ENCODE data around the gene SFT2D3. TPM values are rescaled to one million over a fixed set of nuclear protein-coding genes. Genes with fewer than 3 reads are reported as not detected.

The SFT2D3 gene
- total RNA-seq, 1 donor from 2014 or later, result 7.4 TPM

DNA sequence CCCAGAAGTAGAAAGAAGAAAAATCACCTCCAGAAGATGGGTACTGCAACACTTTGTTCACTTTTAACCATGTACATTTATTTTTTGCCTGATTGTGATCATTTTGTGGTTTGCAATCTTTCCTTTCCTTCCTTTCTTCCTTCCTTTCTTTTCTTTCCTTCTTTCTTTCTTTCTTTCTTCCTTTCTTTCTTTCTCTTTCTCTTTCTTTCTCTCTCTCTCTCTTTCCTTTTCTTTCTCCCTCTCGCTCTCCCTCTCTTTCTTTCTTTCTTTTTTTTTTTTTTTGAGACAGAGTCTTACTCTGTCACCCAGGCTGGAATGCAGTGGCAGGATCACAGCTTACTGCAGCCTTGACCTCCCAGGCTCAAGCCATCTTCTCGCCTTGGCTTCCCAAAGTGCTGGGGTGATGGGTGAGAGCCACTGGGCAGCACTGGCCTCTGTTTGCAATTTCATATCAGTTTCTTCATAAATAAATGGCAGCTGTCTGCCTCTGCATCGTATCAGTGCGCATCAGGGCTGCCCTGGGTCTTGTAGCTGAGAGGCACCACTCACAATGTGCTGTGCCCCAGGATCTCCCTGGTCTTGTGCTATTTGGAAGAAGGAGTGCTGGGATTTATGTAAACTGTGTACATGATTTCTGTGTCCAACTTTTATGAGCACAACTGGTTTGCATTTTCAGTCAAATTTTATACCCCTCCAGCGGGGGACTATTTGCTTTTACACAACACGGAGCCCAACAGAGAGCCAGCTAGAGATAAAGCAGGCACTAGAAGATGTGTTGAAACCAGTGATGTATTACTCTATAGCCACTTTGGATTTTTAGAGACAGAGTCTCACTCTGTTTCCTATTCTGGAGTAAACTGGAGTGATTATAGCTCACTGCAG, 19.1 kb upstream of the SFT2D3 start:
- no peaks in the 10 kb centered on the region for H3K36me3 ChIP-seq
- no peak overlapping the region for H3K4me3 ChIP-seq
- no peak for ATAC-seq
- intact Hi-C loops (cut with DNase I), result no loop called here
- no peaks in the 10 kb centered on the region for H3K9me3 ChIP-seq
- H3K27me3 ChIP-seq (ENCODE audit: low read depth), result no peaks in the 10 kb centered on the region
- TF ChIP-seq, protein P1, sequence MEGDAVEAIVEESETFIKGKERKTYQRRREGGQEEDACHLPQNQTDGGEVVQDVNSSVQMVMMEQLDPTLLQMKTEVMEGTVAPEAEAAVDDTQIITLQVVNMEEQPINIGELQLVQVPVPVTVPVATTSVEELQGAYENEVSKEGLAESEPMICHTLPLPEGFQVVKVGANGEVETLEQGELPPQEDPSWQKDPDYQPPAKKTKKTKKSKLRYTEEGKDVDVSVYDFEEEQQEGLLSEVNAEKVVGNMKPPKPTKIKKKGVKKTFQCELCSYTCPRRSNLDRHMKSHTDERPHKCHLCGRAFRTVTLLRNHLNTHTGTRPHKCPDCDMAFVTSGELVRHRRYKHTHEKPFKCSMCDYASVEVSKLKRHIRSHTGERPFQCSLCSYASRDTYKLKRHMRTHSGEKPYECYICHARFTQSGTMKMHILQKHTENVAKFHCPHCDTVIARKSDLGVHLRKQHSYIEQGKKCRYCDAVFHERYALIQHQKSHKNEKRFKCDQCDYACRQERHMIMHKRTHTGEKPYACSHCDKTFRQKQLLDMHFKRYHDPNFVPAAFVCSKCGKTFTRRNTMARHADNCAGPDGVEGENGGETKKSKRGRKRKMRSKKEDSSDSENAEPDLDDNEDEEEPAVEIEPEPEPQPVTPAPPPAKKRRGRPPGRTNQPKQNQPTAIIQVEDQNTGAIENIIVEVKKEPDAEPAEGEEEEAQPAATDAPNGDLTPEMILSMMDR (IDR thresholded peaks at IDR 0.05), result no peak
- H3K27ac ChIP-seq, result peak overlapping the region; percentile 36
- no peak for DNase-seq
- H3K4me1 ChIP-seq, result peaks cover 20% of the 10 kb centered on the region

DNA sequence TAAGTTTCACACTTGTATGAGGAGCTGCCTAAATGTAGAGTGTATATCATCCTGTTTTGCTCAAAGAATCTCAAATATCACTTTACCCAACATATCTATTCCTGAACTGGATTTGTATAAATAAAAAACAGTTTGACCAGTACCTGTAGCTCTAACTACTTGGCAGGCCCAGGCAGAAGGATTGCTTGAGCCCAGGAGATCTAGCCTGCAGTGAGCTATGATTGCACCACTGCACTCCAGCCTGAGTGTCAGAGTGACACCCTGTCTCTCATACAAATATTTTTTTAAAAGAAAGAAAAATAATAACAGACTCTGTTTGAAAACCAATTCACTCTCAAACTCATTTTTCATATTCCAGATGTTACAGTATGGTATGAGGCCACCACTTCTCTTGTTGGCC, 18.2 kb upstream of the SFT2D3 start:
- no peak for ATAC-seq
- Histone ChIP-seq H3K4me1 (peaks cover 20% of the 10 kb centered on the region), H3K9me3 (no peaks in the 10 kb centered on the region), H3K4me3 (no peak overlapping the region), H3K27ac (no peak overlapping the region), H3K27me3 (ENCODE audit: low read depth) (no peaks in the 10 kb centered on the region), H3K36me3 (no peaks in the 10 kb centered on the region)
- DNase-seq, result no peak
- TF ChIP-seq, protein P1 (IDR thresholded peaks at IDR 0.05), result no peak
- intact Hi-C loops (cut with DNase I), result no loop called here

DNA sequence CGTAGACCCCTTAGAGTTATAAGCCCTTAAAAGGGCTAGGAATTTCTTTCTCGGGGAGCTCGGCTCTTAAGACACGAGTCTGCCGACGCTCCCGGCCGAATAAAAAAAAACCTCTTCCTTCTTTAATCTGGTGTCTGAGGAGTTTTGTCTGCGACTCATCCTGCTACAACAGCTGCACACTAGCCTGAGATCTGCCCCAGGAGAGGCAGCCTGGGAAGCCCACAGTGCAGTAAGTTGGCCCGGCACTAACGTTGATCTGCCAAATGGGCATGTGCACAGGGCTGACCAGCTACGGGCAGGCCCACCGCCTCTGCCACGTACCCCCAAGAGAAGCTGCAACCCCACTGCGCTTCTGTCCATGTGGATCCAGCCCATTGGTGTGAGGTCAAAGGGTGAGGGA, 17.5 kb upstream of the SFT2D3 start:
- Histone ChIP-seq H3K27me3 (ENCODE audit: low read depth) (no peaks in the 10 kb centered on the region), H3K4me3 (no peak overlapping the region), H3K36me3 (no peaks in the 10 kb centered on the region), H3K9me3 (no peaks in the 10 kb centered on the region), H3K4me1 (peaks cover 20% of the 10 kb centered on the region), H3K27ac (no peak overlapping the region)
- DNase-seq (no peak), ATAC-seq (no peak)
- intact Hi-C loops (cut with DNase I), result no loop called here
- TF ChIP-seq, protein P1 (IDR thresholded peaks at IDR 0.05), result no peak

DNA sequence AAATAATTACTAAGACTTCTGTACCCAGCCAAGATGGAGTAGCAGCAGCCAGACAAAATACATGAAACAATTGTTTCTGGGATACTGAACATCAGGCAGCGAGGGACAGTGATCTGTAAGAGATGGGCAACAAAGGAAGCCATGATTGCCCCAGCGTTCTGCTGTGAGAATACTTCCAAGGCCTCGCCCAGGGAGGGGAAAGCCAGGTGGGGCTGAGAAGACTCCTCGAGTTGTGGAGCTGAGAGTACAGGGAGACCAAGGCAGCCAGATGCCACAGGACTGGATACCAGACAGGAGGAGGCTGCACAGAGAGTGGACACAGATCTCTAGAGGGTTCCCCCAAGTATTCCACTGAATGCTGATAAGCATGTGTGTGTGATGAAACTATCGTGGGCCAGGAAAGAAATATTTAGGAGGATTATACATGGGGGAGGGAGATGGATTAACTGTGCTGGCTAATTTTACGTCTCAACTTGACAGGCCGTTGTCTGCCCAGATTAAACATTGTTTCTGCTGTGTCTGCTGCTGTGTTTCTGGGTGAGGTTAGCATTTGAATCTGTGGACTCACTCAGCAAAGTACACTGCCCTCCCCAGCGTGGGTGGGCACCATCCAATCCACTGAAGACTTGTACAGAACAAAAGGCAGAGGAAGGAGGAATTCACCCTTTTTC, 15.8 kb upstream of the SFT2D3 start:
- Histone ChIP-seq H3K9me3 (peaks cover 5% of the 10 kb centered on the region), H3K4me3 (no peak overlapping the region), H3K4me1 (peaks cover 20% of the 10 kb centered on the region), H3K27me3 (ENCODE audit: low read depth) (no peaks in the 10 kb centered on the region), H3K36me3 (no peaks in the 10 kb centered on the region), H3K27ac (no peak overlapping the region)
- intact Hi-C loops (cut with DNase I), result no loop called here
- TF ChIP-seq, protein P1 (IDR thresholded peaks at IDR 0.05), result no peak
- DNase-seq (no peak), ATAC-seq (no peak)

DNA sequence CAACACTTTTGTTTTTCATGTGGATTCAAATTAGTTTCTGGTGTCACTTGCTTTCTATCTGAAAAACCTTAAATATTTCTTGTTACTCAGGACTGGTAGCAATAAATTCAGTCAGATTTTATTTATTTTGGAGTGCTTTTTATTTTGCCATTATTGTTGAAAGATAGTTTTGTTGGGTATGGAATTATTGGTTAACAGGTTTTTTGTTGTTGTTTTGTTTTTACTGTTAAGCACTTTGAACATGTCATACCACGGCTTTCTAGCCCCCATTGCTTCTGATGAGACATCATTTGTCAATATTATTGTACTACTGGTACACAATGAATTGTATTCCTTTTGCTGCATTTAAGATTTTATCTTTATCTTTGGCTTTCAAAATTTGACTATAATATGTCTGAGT, 12.9 kb upstream of the SFT2D3 start:
- ATAC-seq (no peak), DNase-seq (no peak)
- H3K9me3 ChIP-seq, result peaks cover 12% of the 10 kb centered on the region
- TF ChIP-seq, protein P1 (IDR thresholded peaks at IDR 0.05), result no peak
- intact Hi-C loops (cut with DNase I), result no loop called here
- no peaks in the 10 kb centered on the region for H3K36me3 ChIP-seq
- no peaks in the 10 kb centered on the region for H3K4me1 ChIP-seq
- H3K27me3 ChIP-seq (ENCODE audit: low read depth), result no peaks in the 10 kb centered on the region
- H3K27ac ChIP-seq, result no peak overlapping the region
- H3K4me3 ChIP-seq, result no peak overlapping the region
